Spleen (tissue), 11 donors: Measurements from ENCODE around the gene SCN4A. TPM values are rescaled to one million over a fixed set of nuclear protein-coding genes. Genes with fewer than 3 reads are reported as not detected.

ENCODE experiments used
- DNase-seq: peaks from one replicate; pipeline ENCODE4 v3.0.0-alpha.2; 2020
- H3K27ac ChIP-seq, 8 donors: fragments of 200-600 bp; sonication (generic) in 7 of 8; 1 replicate in 4 of 8; 2 replicates in 4 of 8; pipeline versions ENCODE4 v1.5.0 to v1.8.0; 2016 to 2021; ENCODE audit warnings: inconsistent platforms in 4 of 8, mild to moderate bottlenecking in 4 of 8, moderate library complexity in 1 of 8
- H3K27me3 ChIP-seq, 7 donors: fragments of 200-600 bp; sonication (generic) in 6 of 7; replicated peaks in 1 of 7; 1 replicate in 4 of 7; 2 replicates in 3 of 7; pipeline versions ENCODE4 v1.5.0 to v1.8.0; 2016 to 2021; ENCODE audit warnings: inconsistent platforms in 3 of 7, mild to moderate bottlenecking in 1 of 7
- H3K36me3 ChIP-seq, 6 donors: fragments of 200-600 bp; sonication (generic) in 5 of 6; 1 replicate in 4 of 6; 2 replicates in 2 of 6; pipeline versions ENCODE4 v1.5.0 to v1.8.0; 2016 to 2021; ENCODE audit warnings: inconsistent platforms in 2 of 6
- H3K4me1 ChIP-seq, 6 donors: fragments of 200-600 bp; sonication (generic) in 5 of 6; 1 replicate in 3 of 6; 2 replicates in 3 of 6; pipeline versions ENCODE4 v1.5.0 to v1.8.0; 2016 to 2021; ENCODE audit warnings: inconsistent platforms in 3 of 6
- H3K4me3 ChIP-seq, 8 donors: fragments of 200-600 bp; sonication (generic) in 7 of 8; 1 replicate in 4 of 8; 2 replicates in 4 of 8; pipeline versions ENCODE4 v1.5.0 to v1.8.0; 2016 to 2021; ENCODE audit warnings: inconsistent platforms in 4 of 8, mild to moderate bottlenecking in 4 of 8, moderate library complexity in 2 of 8
- H3K9me3 ChIP-seq, 8 donors: fragments of 200-600 bp; sonication (generic) in 7 of 8; 1 replicate in 4 of 8; 2 replicates in 4 of 8; pipeline versions ENCODE4 v1.5.0 to v1.8.0; 2016 to 2021; ENCODE audit warnings: inconsistent platforms in 4 of 8
- CTCF ChIP-seq, 11 experiments: fragments of 200-600 bp in 7 of 11; fragments of 450-650 bp in 4 of 11; sonication (generic) in 4 of 11; IDR thresholded peaks in 8 of 11; conservative IDR thresholded peaks in 3 of 11; 1 replicate in 7 of 11; 2 replicates in 4 of 11; pipeline versions ENCODE4 v1.4.0 to v1.8.0; 2016 to 2021; ENCODE audit warnings: antibody characterized with exemption in 11 of 11, inconsistent platforms in 4 of 11, mild to moderate bottlenecking in 1 of 11
- POLR2A ChIP-seq, 3 donors: fragments of 450-650 bp; IDR thresholded peaks; one replicate each; pipeline ENCODE4 v1.5.1; 2017; ENCODE audit warnings: antibody characterized with exemption in 3 of 3, mild to moderate bottlenecking in 1 of 3
- POLR2AphosphoS5 ChIP-seq, 3 donors: sonication (generic); formaldehyde crosslinking; IDR thresholded peaks; one replicate each; pipeline ENCODE4 v1.5.1; 2017; ENCODE audit warnings: antibody characterized with exemption in 3 of 3
- WGBS, 5 donors: extraction: QIAGEN DNeasy Blood & Tissue Kit in 3 of 5; methylation state at CpG; one replicate each; pipeline versions ENCODE4 v1.1.5 to v1.1.7; 2013 to 2018; 5-methylcytosine and 5-hydroxymethylcytosine counted together
- intact Hi-C: fragments of 100-400 bp; cut with DNase I; formaldehyde crosslinking; loops from one replicate; pipeline ENCODE4 v1.15.0; 2023; ENCODE audit warnings: low total_unique reads
- polyA plus RNA-seq, 3 donors: library from polyadenylated mRNA; stranded (reverse); fragments of 200-250 nt; gene quantifications; one replicate each; pipeline ENCODE4 v1.2.1, GENCODE V29; 2013
- total RNA-seq, 7 donors: library from RNA; depleted of rRNA in 3 of 7; stranded (reverse); fragments of >200 nt in 3 of 7; fragmentation: NEBNext Ultra II Directional in 4 of 7; extraction: Animal tissue kit (Norgen Biotek cat#: 25700) in 4 of 7; gene quantifications; one replicate each; pipeline versions ENCODE4 v1.1.0 to v1.2.1, GENCODE V29; 2016 to 2021
- donor health status: healthy with polysubstance abuse.
- donor health status: DM: no; HTN: no; CAD: no; lungs with moderate emphysema.
- donor health status: DM: no; HTN: no; CAD: no.
- donor health status: Bipolar disorder and iron deficiency.
- donor health status: healthy.
- donor health status: DM: no; HTN: no; CAD: no.
- donor health status: DM: yes; HTN: yes; CAD: no.

SCN4A gene
- total and polyA plus RNA-seq, 10 donors = 0.14 to 4.0 (median 0.86) TPM

GRCh38 chr17:64006361-64007088 lies 33.8 kb upstream of the SCN4A start:
- TF ChIP-seq CTCF (IDR thresholded peaks at IDR 0.05 in 8 of 11, conservative IDR thresholded peaks at IDR 0.05 in 3 of 11) = no peak
- peak; percentile 70 to 92 (median 89) for TF ChIP-seq POLR2AphosphoS5 (IDR thresholded peaks at IDR 0.05)
- TF ChIP-seq POLR2A (IDR thresholded peaks at IDR 0.05) = peak in 1 of 3 donors; percentile 59
- Histone ChIP-seq H3K27me3 (no peaks in the 10 kb centered on the region), H3K9me3 (no peaks in the 10 kb centered on the region), H3K4me1 (peaks cover 31 to 100% (median 79%) of the 10 kb centered on the region in 6 donors), H3K36me3 (peaks cover 0 to 84% (median 36%) of the 10 kb centered on the region in 6 donors), H3K4me3 (peak overlapping the region; percentile 20 to 66 (median 38)), H3K27ac (peak overlapping the region; percentile 63 to 89 (median 80))
- peak; percentile 87 for DNase-seq
- intact Hi-C loops = no loop called here
- 47 to 61% (median 54%) methylated on average over 13 of the region's 13 CpGs for WGBS, 5 donors

- TF ChIP-seq POLR2A (IDR thresholded peaks at IDR 0.05) (no peak), CTCF (IDR thresholded peaks at IDR 0.05 in 8 of 11, conservative IDR thresholded peaks at IDR 0.05 in 3 of 11) (no peak), POLR2AphosphoS5 (IDR thresholded peaks at IDR 0.05) (peak; percentile 18 to 67 (median 47))
- H3K27ac ChIP-seq = peak overlapping the region; percentile 63 to 89 (median 80)
- 42 to 49% (median 45%) methylated on average over 6 of the region's 6 CpGs for WGBS, 5 donors
- peaks cover 0 to 78% (median 36%) of the 10 kb centered on the region in 6 donors for H3K36me3 ChIP-seq
- peak; percentile 74 for DNase-seq
- no peaks in the 10 kb centered on the region for H3K9me3 ChIP-seq
- intact Hi-C loops = no loop called here
- no peaks in the 10 kb centered on the region for H3K27me3 ChIP-seq
- peak overlapping the region; percentile 20 to 66 (median 38) for H3K4me3 ChIP-seq
- H3K4me1 ChIP-seq = peaks cover 31 to 100% (median 81%) of the 10 kb centered on the region in 6 donors
Observed at GRCh38 chr17:64005734-64006167, 33.0 kb upstream of the SCN4A start.

GRCh38 chr17:64004903-64005733 lies 32.4 kb upstream of the SCN4A start:
- WGBS, 5 donors = 72 to 82% (median 76%) methylated on average over 14 to 19 of the region's 19 CpGs
- Histone ChIP-seq H3K27me3 (no peaks in the 10 kb centered on the region), H3K4me3 (peak overlapping the region; percentile 20 to 66 (median 38)), H3K9me3 (no peaks in the 10 kb centered on the region), H3K36me3 (peaks cover 0 to 76% (median 36%) of the 10 kb centered on the region in 6 donors), H3K27ac (peak overlapping the region; percentile 63 to 89 (median 80)), H3K4me1 (peaks cover 31 to 100% (median 78%) of the 10 kb centered on the region in 6 donors)
- TF ChIP-seq POLR2AphosphoS5 (IDR thresholded peaks at IDR 0.05) (peak in 1 of 3 donors; percentile 28), POLR2A (IDR thresholded peaks at IDR 0.05) (no peak), CTCF (IDR thresholded peaks at IDR 0.05 in 8 of 11, conservative IDR thresholded peaks at IDR 0.05 in 3 of 11) (no peak)
- DNase-seq = peak; percentile 59
- intact Hi-C loops = no loop called here
